CD14-positive monocyte (primary cell): ENCODE results near the gene NCKAP1. TPM values are rescaled to one million over a fixed set of nuclear protein-coding genes. Genes with fewer than 3 reads are reported as not detected.

Source experiments
- DNase-seq, 3 donors: peaks; one replicate each; pipeline ENCODE4 v3.0.0-alpha.2; 2011 to 2022
- H2AFZ ChIP-seq: 2 replicates; pipeline ENCODE4 v1.6.0; 2012; ENCODE audit warnings: mild to moderate bottlenecking, low read depth, low read length, inconsistent platforms; ENCODE audit not compliant: insufficient read depth, poor library complexity, severe bottlenecking
- H3K27ac ChIP-seq, 2 donors: 1 replicate in 1 of 2; 2 replicates in 1 of 2; pipeline ENCODE4 v1.5.1; 2012 to 2013; ENCODE audit warnings: low read length in 2 of 2, control low read depth in 1 of 2, inconsistent platforms in 1 of 2, low read depth in 1 of 2, mild to moderate bottlenecking in 1 of 2
- H3K27me3 ChIP-seq, 2 donors: one replicate each; pipeline versions ENCODE4 v1.6.0 to v1.6.1; 2011 to 2013; ENCODE audit warnings: low read length in 2 of 2; ENCODE audit not compliant: control insufficient read depth in 2 of 2, insufficient read depth in 2 of 2
- H3K36me3 ChIP-seq, 2 donors: replicated peaks in 1 of 2; 1 replicate in 1 of 2; 2 replicates in 1 of 2; pipeline versions ENCODE4 v1.5.1 to v1.6.1; 2012 to 2013; ENCODE audit warnings: low read length in 2 of 2, control low read depth in 1 of 2, inconsistent platforms in 1 of 2, mild to moderate bottlenecking in 1 of 2; ENCODE audit not compliant: insufficient read depth in 2 of 2, control insufficient read depth in 1 of 2
- H3K4me1 ChIP-seq, 2 donors: 1 replicate in 1 of 2; 2 replicates in 1 of 2; pipeline versions ENCODE4 v1.5.1 to v1.6.1; 2012 to 2013; ENCODE audit warnings: low read length in 2 of 2, control low read depth in 1 of 2, inconsistent platforms in 1 of 2, mild to moderate bottlenecking in 1 of 2, moderate library complexity in 1 of 2; ENCODE audit not compliant: insufficient read depth in 2 of 2, control insufficient read depth in 1 of 2
- H3K4me2 ChIP-seq: replicated peaks from 2 replicates; pipeline ENCODE3; 2012; ENCODE audit warnings: low read length, moderate library complexity, mild to moderate bottlenecking; ENCODE audit not compliant: poor library complexity, severe bottlenecking; ENCODE audit errors: extremely low read depth
- H3K4me3 ChIP-seq, 3 experiments: fragments of 200-600 bp in 1 of 3; sonication (generic) in 1 of 3; replicated peaks in 1 of 3; 1 replicate in 2 of 3; 2 replicates in 1 of 3; pipeline ENCODE4 v1.5.1; 2011 to 2013; ENCODE audit warnings: low read length in 3 of 3, mild to moderate bottlenecking in 3 of 3, control low read depth in 2 of 3, low read depth in 2 of 3, inconsistent platforms in 1 of 3, moderate library complexity in 1 of 3
- H3K79me2 ChIP-seq: 2 replicates; pipeline ENCODE4 v1.6.0; 2012; ENCODE audit warnings: mild to moderate bottlenecking, control low read depth, inconsistent platforms, low read length, moderate library complexity; ENCODE audit not compliant: insufficient read depth
- H3K9ac ChIP-seq: 2 replicates; pipeline ENCODE4 v1.6.0; 2017; ENCODE audit warnings: low read length, mild to moderate bottlenecking; ENCODE audit not compliant: insufficient read depth, poor library complexity, severe bottlenecking
- H3K9me3 ChIP-seq, 2 donors: replicated peaks in 1 of 2; 1 replicate in 1 of 2; 2 replicates in 1 of 2; pipeline versions ENCODE4 v1.5.1 to v1.6.1; 2012 to 2013; ENCODE audit warnings: low read length in 2 of 2, control low read depth in 1 of 2; ENCODE audit not compliant: control insufficient read depth in 1 of 2, insufficient read depth in 1 of 2
- H4K20me1 ChIP-seq: 2 replicates; pipeline ENCODE4 v1.6.0; 2012; ENCODE audit warnings: mild to moderate bottlenecking, low read length, control low read depth, moderate library complexity; ENCODE audit not compliant: insufficient read depth
- H3K27ac Mint-ChIP-seq, 7 donors: one replicate each; pipeline ENCODE4 v1.8.0; 2020; ENCODE audit warnings: mild to moderate bottlenecking in 7 of 7, mixed read lengths in 7 of 7, moderate library complexity in 6 of 7, inconsistent platforms in 2 of 7
- H3K27me3 Mint-ChIP-seq, 3 donors: one replicate each; pipeline ENCODE4 v1.8.0; 2021 to 2022; ENCODE audit warnings: low read depth in 3 of 3, mild to moderate bottlenecking in 3 of 3, mixed read lengths in 3 of 3, moderate library complexity in 3 of 3, inconsistent platforms in 1 of 3
- H3K36me3 Mint-ChIP-seq, 2 donors: one replicate each; pipeline ENCODE4 v1.8.0; 2020; ENCODE audit warnings: mixed read lengths in 2 of 2, inconsistent platforms in 1 of 2, mild to moderate bottlenecking in 1 of 2
- H3K4me1 Mint-ChIP-seq: one replicate; pipeline ENCODE4 v1.8.0; 2020; ENCODE audit warnings: mild to moderate bottlenecking, mixed read lengths
- H3K4me3 Mint-ChIP-seq, 2 donors: one replicate each; pipeline ENCODE4 v1.8.0; 2020; ENCODE audit warnings: mild to moderate bottlenecking in 2 of 2, mixed read lengths in 2 of 2, moderate library complexity in 1 of 2
- H3K9me3 Mint-ChIP-seq, 7 donors: one replicate each; pipeline ENCODE4 v1.8.0; 2020 to 2022; ENCODE audit warnings: mixed read lengths in 7 of 7, mild to moderate bottlenecking in 6 of 7, moderate library complexity in 6 of 7, inconsistent platforms in 2 of 7
- WGBS: methylation state at CpG from one replicate; pipeline ENCODE4 v1.1.5; 2013; ENCODE audit warnings: missing lambda C conversion rate; ENCODE audit not compliant: insufficient coverage; 5-methylcytosine and 5-hydroxymethylcytosine counted together
- intact Hi-C, 2 donors: fragments of 100-400 bp; cut with micrococcal nuclease; formaldehyde crosslinking; loops; one replicate each; pipeline versions ENCODE4 v1.15.0 to v1.15.1; 2023
- polyA plus RNA-seq, 3 donors: library from polyadenylated mRNA; depleted of rRNA in 1 of 3; unstranded in 2 of 3; stranded (reverse) in 1 of 3; fragments of 300-500 nt in 2 of 3; fragments of >200 nt in 1 of 3; fragmentation: Illumina TruSeq in 2 of 3; gene quantifications; 1 replicate in 2 of 3; 2 replicates in 1 of 3; pipeline ENCODE4 v1.2.3, GENCODE V29; 2012 to 2021
- TF ChIP-seq, protein P1 (sequence below): fragments of 200-600 bp; IDR thresholded peaks from one replicate; pipeline ENCODE4 v1.8.0; 2022; ENCODE audit warnings: antibody characterized with exemption, mild to moderate bottlenecking

The NCKAP1 gene
- polyA plus RNA-seq, 3 donors = 0.01 TPM; not detected in 2

DNA sequence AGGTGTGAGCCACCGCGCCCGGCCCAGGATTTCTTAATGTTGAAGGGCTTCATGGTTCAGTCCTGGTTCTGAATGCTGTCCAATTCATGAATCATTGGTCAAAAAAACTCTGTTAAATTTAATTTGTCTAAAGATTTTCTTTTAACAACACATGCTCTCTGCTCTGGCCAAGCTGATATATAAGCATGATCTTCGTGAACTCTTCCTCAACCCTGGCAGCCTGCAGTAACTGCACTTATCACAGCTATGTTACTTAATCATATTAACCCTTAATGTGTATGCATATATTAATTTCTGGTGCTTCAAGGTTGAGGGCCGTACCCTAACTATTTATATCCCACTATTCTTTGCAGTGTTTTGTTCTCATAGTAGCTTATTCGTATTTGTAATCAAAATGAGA is 142.5 kb downstream of the NCKAP1 start:
- no peak overlapping the region for H2AFZ ChIP-seq
- Mint-ChIP-seq H3K4me1 (no peaks in the 10 kb centered on the region), H3K9me3 (peaks cover 0 to 18% (median 6%) of the 10 kb centered on the region in 7 donors), H3K27me3 (peaks cover 0 to 3% (median 0%) of the 10 kb centered on the region in 3 donors), H3K4me3 (no peak overlapping the region), H3K36me3 (no peaks in the 10 kb centered on the region), H3K27ac (no peak overlapping the region)
- H3K27me3 ChIP-seq = no peaks in the 10 kb centered on the region
- intact Hi-C loops = no loop called here
- TF ChIP-seq, protein P1, sequence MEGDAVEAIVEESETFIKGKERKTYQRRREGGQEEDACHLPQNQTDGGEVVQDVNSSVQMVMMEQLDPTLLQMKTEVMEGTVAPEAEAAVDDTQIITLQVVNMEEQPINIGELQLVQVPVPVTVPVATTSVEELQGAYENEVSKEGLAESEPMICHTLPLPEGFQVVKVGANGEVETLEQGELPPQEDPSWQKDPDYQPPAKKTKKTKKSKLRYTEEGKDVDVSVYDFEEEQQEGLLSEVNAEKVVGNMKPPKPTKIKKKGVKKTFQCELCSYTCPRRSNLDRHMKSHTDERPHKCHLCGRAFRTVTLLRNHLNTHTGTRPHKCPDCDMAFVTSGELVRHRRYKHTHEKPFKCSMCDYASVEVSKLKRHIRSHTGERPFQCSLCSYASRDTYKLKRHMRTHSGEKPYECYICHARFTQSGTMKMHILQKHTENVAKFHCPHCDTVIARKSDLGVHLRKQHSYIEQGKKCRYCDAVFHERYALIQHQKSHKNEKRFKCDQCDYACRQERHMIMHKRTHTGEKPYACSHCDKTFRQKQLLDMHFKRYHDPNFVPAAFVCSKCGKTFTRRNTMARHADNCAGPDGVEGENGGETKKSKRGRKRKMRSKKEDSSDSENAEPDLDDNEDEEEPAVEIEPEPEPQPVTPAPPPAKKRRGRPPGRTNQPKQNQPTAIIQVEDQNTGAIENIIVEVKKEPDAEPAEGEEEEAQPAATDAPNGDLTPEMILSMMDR = no peak
- H3K9ac ChIP-seq = no peak overlapping the region
- no peaks in the 10 kb centered on the region for H4K20me1 ChIP-seq
- H3K4me1 ChIP-seq = no peaks in the 10 kb centered on the region
- H3K79me2 ChIP-seq = no peaks in the 10 kb centered on the region
- no peak overlapping the region for H3K27ac ChIP-seq
- H3K4me3 ChIP-seq = no peak overlapping the region
- no peak for DNase-seq
- no CpG with 5 or more reads among the region's 6 CpGs for WGBS
- no peak overlapping the region for H3K4me2 ChIP-seq
- H3K9me3 ChIP-seq = peaks cover 5 to 8% of the 10 kb centered on the region in 2 donors
- no peaks in the 10 kb centered on the region for H3K36me3 ChIP-seq

DNA sequence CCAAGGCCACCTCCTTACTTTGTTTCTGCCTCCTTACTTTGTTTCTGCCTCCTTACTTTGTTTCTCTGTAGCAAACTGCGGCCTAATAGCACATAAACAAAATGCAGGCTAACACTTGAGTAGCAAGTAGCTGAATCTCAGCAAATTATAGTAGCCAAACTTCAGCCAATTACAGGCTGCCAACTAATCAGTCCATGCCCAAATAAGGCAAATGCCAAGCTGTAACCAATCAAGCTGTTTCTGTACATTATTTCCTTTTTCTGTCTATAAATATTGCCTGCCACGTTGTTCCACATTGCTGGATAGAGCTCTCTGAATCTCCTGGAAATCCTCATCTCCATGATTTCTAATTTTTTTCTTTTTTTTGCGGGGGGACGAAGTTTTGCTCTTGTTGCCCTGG is 143.1 kb downstream of the NCKAP1 start:
- no peak overlapping the region for H3K4me3 ChIP-seq
- peaks cover 0 to 15% (median 5%) of the 10 kb centered on the region in 7 donors for H3K9me3 Mint-ChIP-seq
- no peaks in the 10 kb centered on the region for H3K27me3 ChIP-seq
- no peak overlapping the region for H3K4me2 ChIP-seq
- H4K20me1 ChIP-seq = no peaks in the 10 kb centered on the region
- peaks cover 0 to 3% (median 0%) of the 10 kb centered on the region in 3 donors for H3K27me3 Mint-ChIP-seq
- no peak overlapping the region for H3K27ac ChIP-seq
- H3K9ac ChIP-seq = no peak overlapping the region
- intact Hi-C loops = no loop called here
- H3K36me3 Mint-ChIP-seq = no peaks in the 10 kb centered on the region
- no peaks in the 10 kb centered on the region for H3K4me1 ChIP-seq
- no peak for DNase-seq
- no peak overlapping the region for H2AFZ ChIP-seq
- H3K9me3 ChIP-seq = peaks cover 5 to 8% of the 10 kb centered on the region in 2 donors
- no peaks in the 10 kb centered on the region for H3K36me3 ChIP-seq
- TF ChIP-seq, protein P1 = no peak
- H3K79me2 ChIP-seq = no peaks in the 10 kb centered on the region
- H3K27ac Mint-ChIP-seq = no peak overlapping the region
- no peak overlapping the region for H3K4me3 Mint-ChIP-seq
- 97% methylated on average over 4 of the region's 4 CpGs for WGBS
- H3K4me1 Mint-ChIP-seq = no peaks in the 10 kb centered on the region
